K562 (cell line): Measurements from ENCODE around the gene SMG7.

ENCODE experiments used
- CBFB ChIP-seq: sonication (generic); formaldehyde crosslinking; IDR thresholded peaks from 2 replicates; pipeline ENCODE4 v1.4.0; 2020; ENCODE audit warnings: mild to moderate bottlenecking, missing genetic modification reagents
- CHD1 ChIP-seq: fragments of 200-600 bp; sonication (generic); IDR thresholded peaks from one replicate; pipeline ENCODE4 v1.6.1; 2012; ENCODE audit warnings: mild to moderate bottlenecking, moderate library complexity, low read length, inconsistent platforms
- CHD2 ChIP-seq: IDR thresholded peaks from 2 replicates; pipeline ENCODE4 v1.6.1; 2011; ENCODE audit warnings: low read depth, low read length
- FIP1L1 ChIP-seq: fragments of 200-400 bp; formaldehyde crosslinking; IDR thresholded peaks from 2 replicates; pipeline ENCODE4 v1.6.1; 2018; ENCODE audit warnings: mild to moderate bottlenecking, low read depth, low read length; ENCODE audit not compliant: poor library complexity, severe bottlenecking
- GABPA ChIP-seq: fragments of 200-800 bp; sonication (Bioruptor generic); conservative IDR thresholded peaks from 2 replicates; pipeline ENCODE4 v1.6.1; 2016; ENCODE audit warnings: low read depth, missing genetic modification characterization, missing compliant biosample characterization
- JUND ChIP-seq, 2 experiments: IDR thresholded peaks; 2 replicates in 1 of 2; 3 replicates in 1 of 2; pipeline ENCODE4 v1.6.1; 2011; ENCODE audit warnings: borderline replicate concordance in 2 of 2, low read depth in 2 of 2, low read length in 2 of 2, improper control_type of control experiment in 1 of 2, missing biosample characterization in 1 of 2, missing genetic modification characterization in 1 of 2, missing genetic modification reagents in 1 of 2
- NFATC3 ChIP-seq: fragments of 450-650 bp; IDR thresholded peaks from 2 replicates; pipeline ENCODE4 v1.6.1; 2017; ENCODE audit warnings: mild to moderate bottlenecking
- POLR2A ChIP-seq: fragments of 450-650 bp; conservative IDR thresholded peaks from 2 replicates; pipeline ENCODE4 v1.6.1; 2016
- RNF2 ChIP-seq: sonication (generic); IDR thresholded peaks from 2 replicates; pipeline ENCODE4 v1.6.1; 2016
- VEZF1 ChIP-seq: fragments of 200-800 bp; sonication (Bioruptor generic); IDR thresholded peaks from 2 replicates; pipeline ENCODE4 v1.6.1; 2017; ENCODE audit warnings: missing genetic modification characterization, missing compliant biosample characterization
- TF ChIP-seq, protein P1 (sequence below): fragments of 250-450 bp; sonication (Bioruptor Pico); IDR thresholded peaks from 2 replicates; pipeline ENCODE4 v1.5.0; 2021; ENCODE audit warnings: mild to moderate bottlenecking, borderline replicate concordance
- TF ChIP-seq, protein P2 (sequence below), 3 experiments: IDR thresholded peaks in 2 of 3; conservative IDR thresholded peaks in 1 of 3; 2 replicates each; pipeline ENCODE4 v1.5.1; 2011 to 2012; ENCODE audit warnings: low read length in 3 of 3, mild to moderate bottlenecking in 3 of 3, control low read depth in 2 of 3, improper control_type of control experiment in 1 of 3, inconsistent platforms in 1 of 3, low read depth in 1 of 3, mixed read lengths in 1 of 3, moderate library complexity in 1 of 3; ENCODE audit not compliant: insufficient read depth in 2 of 3

DNA sequence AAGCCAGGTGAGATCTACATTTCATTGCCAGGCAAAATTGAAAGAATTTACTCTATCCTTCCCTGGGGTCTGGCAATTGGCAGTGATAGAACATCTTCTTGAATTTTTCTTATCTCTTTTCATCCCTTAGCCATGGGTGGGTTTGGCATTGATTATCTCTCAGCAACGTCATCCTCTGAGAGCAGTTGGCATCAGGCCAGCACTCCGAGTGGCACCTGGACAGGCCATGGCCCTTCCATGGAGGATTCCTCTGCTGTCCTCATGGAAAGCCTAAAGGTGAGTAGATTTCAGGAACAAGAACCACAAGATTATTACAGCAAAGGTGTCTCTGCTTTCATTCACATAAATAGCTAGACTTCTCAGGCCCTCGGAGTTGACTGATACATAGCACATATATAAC lies 78.6 kb downstream of the SMG7 start:
- no peak for TF ChIP-seq CBFB (CRISPR knock-in tag)
- TF ChIP-seq CHD2, result no peak
- TF ChIP-seq POLR2A, result no peak
- TF ChIP-seq CHD1, result no peak
- no peak for TF ChIP-seq RNF2
- TF ChIP-seq VEZF1 (CRISPR knock-in tag), result no peak
- TF ChIP-seq JUND (IDR thresholded peaks at IDR 0.05; ENCODE audit: borderline replicate concordance, low read depth, low read length), result no peak
- no peak for TF ChIP-seq JUND (tag; IDR thresholded peaks at IDR 0.05; ENCODE audit: borderline replicate concordance, low read depth, low read length)
- TF ChIP-seq GABPA (tag), result no peak
- TF ChIP-seq, protein P1, sequence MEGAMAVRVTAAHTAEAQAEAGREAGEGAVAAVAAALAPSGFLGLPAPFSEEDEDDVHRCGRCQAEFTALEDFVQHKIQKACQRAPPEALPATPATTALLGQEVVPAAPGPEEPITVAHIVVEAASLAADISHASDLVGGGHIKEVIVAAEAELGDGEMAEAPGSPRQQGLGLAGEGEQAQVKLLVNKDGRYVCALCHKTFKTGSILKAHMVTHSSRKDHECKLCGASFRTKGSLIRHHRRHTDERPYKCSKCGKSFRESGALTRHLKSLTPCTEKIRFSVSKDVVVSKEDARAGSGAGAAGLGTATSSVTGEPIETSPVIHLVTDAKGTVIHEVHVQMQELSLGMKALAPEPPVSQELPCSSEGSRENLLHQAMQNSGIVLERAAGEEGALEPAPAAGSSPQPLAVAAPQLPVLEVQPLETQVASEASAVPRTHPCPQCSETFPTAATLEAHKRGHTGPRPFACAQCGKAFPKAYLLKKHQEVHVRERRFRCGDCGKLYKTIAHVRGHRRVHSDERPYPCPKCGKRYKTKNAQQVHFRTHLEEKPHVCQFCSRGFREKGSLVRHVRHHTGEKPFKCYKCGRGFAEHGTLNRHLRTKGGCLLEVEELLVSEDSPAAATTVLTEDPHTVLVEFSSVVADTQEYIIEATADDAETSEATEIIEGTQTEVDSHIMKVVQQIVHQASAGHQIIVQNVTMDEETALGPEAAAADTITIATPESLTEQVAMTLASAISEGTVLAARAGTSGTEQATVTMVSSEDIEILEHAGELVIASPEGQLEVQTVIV, result no peak
- TF ChIP-seq, protein P2, sequence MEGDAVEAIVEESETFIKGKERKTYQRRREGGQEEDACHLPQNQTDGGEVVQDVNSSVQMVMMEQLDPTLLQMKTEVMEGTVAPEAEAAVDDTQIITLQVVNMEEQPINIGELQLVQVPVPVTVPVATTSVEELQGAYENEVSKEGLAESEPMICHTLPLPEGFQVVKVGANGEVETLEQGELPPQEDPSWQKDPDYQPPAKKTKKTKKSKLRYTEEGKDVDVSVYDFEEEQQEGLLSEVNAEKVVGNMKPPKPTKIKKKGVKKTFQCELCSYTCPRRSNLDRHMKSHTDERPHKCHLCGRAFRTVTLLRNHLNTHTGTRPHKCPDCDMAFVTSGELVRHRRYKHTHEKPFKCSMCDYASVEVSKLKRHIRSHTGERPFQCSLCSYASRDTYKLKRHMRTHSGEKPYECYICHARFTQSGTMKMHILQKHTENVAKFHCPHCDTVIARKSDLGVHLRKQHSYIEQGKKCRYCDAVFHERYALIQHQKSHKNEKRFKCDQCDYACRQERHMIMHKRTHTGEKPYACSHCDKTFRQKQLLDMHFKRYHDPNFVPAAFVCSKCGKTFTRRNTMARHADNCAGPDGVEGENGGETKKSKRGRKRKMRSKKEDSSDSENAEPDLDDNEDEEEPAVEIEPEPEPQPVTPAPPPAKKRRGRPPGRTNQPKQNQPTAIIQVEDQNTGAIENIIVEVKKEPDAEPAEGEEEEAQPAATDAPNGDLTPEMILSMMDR (IDR thresholded peaks at IDR 0.05 in 2 of 3, conservative IDR thresholded peaks at IDR 0.05 in 1 of 3; ENCODE audit: insufficient read depth in 2 of 3, low read depth in 1 of 3, low read length in 3 of 3), result no peak
- TF ChIP-seq NFATC3, result no peak
- no peak for TF ChIP-seq FIP1L1
